Chondrocyte (in vitro differentiated cells): ENCODE data around the gene TM4SF18. TPM values are rescaled to one million over a fixed set of nuclear protein-coding genes. Genes with fewer than 3 reads are reported as not detected.

ENCODE experiments used
- DNase-seq: peaks from one replicate; pipeline ENCODE4 v3.0.0; 2021; ENCODE audit warnings: mixed read lengths, low spot score
- H3K27ac Mint-ChIP-seq: one replicate; pipeline ENCODE4 v1.8.0; 2021; ENCODE audit warnings: mild to moderate bottlenecking, moderate library complexity, mixed read lengths; ENCODE audit not compliant: unreplicated experiment
- H3K27me3 Mint-ChIP-seq: 2 replicates; pipeline ENCODE4 v1.8.0; 2021; ENCODE audit warnings: low read depth, mixed read lengths
- H3K36me3 Mint-ChIP-seq: 2 replicates; pipeline ENCODE4 v1.8.0; 2021; ENCODE audit warnings: low read depth, mixed read lengths
- H3K4me1 Mint-ChIP-seq: 2 replicates; pipeline ENCODE4 v1.8.0; 2021; ENCODE audit warnings: low read depth, mild to moderate bottlenecking, mixed read lengths
- H3K4me3 Mint-ChIP-seq: one replicate; pipeline ENCODE4 v1.8.0; 2021; ENCODE audit warnings: mild to moderate bottlenecking, moderate library complexity, mixed read lengths; ENCODE audit not compliant: unreplicated experiment
- H3K9me3 Mint-ChIP-seq: 2 replicates; pipeline ENCODE4 v1.8.0; 2021; ENCODE audit warnings: low read depth, mixed read lengths
- total RNA-seq: library from RNA; stranded (reverse); gene quantifications from 3 replicates; pipeline ENCODE4 v1.2.1, GENCODE V29; 2021
- TF ChIP-seq, protein P1 (sequence below): fragments of 200-600 bp; sonication (generic); IDR thresholded peaks from 2 replicates; pipeline ENCODE4 v1.5.0; 2021; ENCODE audit warnings: antibody characterized with exemption, mild to moderate bottlenecking, moderate library complexity

TM4SF18 gene
- total RNA-seq, 1 donor from 2014 or later = 0.20 TPM

DNA sequence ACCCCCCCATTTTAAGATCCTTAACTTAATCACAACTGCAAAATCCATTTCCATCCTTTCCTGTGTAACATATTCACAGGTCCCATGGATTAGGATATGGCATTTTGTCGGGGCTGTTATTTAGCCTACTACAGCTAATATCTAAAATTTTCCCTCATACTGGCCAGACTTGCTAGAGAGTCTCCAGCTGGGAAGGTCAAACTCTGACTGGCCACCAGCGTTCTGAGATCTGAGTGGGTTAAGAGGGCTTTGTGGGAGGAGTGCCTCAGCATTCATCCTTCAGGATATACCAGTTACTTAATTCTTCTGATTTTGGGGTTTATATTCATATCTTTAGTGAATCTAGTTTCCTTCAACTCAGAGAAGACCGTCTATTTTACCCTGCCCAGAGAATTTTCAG lies 17.7 kb downstream of the TM4SF18 start:
- Mint-ChIP-seq H3K27me3 (no peaks in the 10 kb centered on the region), H3K4me1 (peaks cover 61% of the 10 kb centered on the region), H3K27ac (peak overlapping the region; percentile 95), H3K36me3 (peaks cover 7% of the 10 kb centered on the region), H3K4me3 (no peak overlapping the region), H3K9me3 (peaks cover 9% of the 10 kb centered on the region)
- DNase-seq = no peak
- TF ChIP-seq, protein P1, sequence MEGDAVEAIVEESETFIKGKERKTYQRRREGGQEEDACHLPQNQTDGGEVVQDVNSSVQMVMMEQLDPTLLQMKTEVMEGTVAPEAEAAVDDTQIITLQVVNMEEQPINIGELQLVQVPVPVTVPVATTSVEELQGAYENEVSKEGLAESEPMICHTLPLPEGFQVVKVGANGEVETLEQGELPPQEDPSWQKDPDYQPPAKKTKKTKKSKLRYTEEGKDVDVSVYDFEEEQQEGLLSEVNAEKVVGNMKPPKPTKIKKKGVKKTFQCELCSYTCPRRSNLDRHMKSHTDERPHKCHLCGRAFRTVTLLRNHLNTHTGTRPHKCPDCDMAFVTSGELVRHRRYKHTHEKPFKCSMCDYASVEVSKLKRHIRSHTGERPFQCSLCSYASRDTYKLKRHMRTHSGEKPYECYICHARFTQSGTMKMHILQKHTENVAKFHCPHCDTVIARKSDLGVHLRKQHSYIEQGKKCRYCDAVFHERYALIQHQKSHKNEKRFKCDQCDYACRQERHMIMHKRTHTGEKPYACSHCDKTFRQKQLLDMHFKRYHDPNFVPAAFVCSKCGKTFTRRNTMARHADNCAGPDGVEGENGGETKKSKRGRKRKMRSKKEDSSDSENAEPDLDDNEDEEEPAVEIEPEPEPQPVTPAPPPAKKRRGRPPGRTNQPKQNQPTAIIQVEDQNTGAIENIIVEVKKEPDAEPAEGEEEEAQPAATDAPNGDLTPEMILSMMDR = no peak

DNA sequence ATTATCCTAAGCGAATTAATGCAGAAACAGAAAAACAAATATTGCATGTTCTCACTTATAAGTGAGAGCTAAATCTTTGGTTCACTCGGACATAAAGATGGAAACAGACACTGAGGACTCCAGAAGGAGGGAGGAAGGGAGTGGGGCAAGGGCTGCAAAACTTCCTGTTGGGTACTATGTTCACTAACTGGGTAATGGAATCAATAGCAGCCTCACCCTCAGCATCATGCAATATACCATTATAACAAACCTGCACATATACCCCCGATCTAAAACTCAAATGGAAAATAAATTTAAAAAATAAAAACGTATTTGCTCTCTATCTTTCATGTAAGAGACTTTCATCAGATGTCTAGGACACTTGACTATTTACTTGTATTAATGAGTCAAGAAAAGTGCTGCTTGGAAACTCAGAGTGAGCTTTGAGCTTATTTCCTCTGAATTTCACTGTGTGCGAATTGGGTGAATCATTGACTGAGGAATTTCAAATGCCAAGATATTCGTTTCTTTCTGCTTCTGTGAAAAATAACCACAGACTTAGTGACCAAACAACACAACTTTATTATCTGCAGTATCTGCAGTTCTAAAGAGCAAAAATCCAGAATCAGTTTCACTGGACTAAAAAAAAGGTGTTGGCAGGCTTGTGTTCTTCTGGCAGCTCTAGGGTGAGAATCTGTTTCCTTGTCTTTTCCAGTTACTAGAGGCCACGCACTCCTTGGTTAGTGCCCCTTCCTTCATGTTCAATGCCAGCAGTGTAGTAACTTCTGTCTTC lies 18.4 kb downstream of the TM4SF18 start:
- Mint-ChIP-seq H3K36me3 (peaks cover 8% of the 10 kb centered on the region), H3K4me3 (no peak overlapping the region), H3K4me1 (peaks cover 68% of the 10 kb centered on the region), H3K27me3 (no peaks in the 10 kb centered on the region), H3K27ac (peak overlapping the region; percentile 95), H3K9me3 (peaks cover 13% of the 10 kb centered on the region)
- TF ChIP-seq, protein P1 = no peak
- DNase-seq = no peak

- no peak for DNase-seq
- H3K4me3 Mint-ChIP-seq = no peak overlapping the region
- TF ChIP-seq, protein P1 = no peak
- peaks cover 10% of the 10 kb centered on the region for H3K36me3 Mint-ChIP-seq
- no peaks in the 10 kb centered on the region for H3K27me3 Mint-ChIP-seq
- peak overlapping the region; percentile 95 for H3K27ac Mint-ChIP-seq
- H3K4me1 Mint-ChIP-seq = peaks cover 78% of the 10 kb centered on the region
- peaks cover 14% of the 10 kb centered on the region for H3K9me3 Mint-ChIP-seq
These were observed 19.9 kb downstream of the TM4SF18 start for GRCh38 chr3:149313542-149313941.

- H3K4me3 Mint-ChIP-seq = no peak overlapping the region
- peaks cover 10% of the 10 kb centered on the region for H3K36me3 Mint-ChIP-seq
- H3K9me3 Mint-ChIP-seq = peaks cover 14% of the 10 kb centered on the region
- H3K27me3 Mint-ChIP-seq = no peaks in the 10 kb centered on the region
- no peak for DNase-seq
- peaks cover 83% of the 10 kb centered on the region for H3K4me1 Mint-ChIP-seq
- TF ChIP-seq, protein P1 = no peak
- H3K27ac Mint-ChIP-seq = peak overlapping the region; percentile 78
These were observed 22.5 kb downstream of the TM4SF18 start for GRCh38 chr3:149310796-149311534.

DNA sequence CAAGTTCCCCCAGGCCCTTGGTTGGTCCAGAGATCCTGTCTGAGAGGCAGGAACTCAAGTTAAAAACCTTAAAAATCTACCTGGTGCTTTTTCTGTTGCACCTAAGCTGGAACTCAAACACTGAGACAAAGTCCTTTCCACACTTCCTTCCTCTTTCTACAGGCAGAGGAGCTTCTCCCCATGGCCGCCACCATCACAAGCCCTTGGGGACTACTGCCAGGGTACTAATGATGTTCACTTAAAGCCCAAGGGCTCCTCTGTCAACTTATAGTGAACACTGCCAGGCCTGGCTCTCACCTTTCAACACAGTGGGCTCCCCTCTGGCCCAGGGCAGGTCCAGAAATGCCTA lies 26.0 kb downstream of the TM4SF18 start:
- H3K4me1 Mint-ChIP-seq = peaks cover 54% of the 10 kb centered on the region
- H3K27ac Mint-ChIP-seq = no peak overlapping the region
- no peak for DNase-seq
- H3K9me3 Mint-ChIP-seq = peaks cover 24% of the 10 kb centered on the region
- H3K27me3 Mint-ChIP-seq = no peaks in the 10 kb centered on the region
- TF ChIP-seq, protein P1 = no peak
- no peak overlapping the region for H3K4me3 Mint-ChIP-seq
- peaks cover 14% of the 10 kb centered on the region for H3K36me3 Mint-ChIP-seq
